ENCODE results near the gene SAP30BP. TPM values are rescaled to one million over a fixed set of nuclear protein-coding genes. Genes with fewer than 3 reads are reported as not detected.
A peak's percentile ranks its signal among the peaks of the same experiment; 100 is the strongest.

The SAP30BP gene
- total RNA-seq, 1 donor from 2014 or later = 65.4 TPM

- DNase-seq (ENCODE audit: low spot score) = no peak
Observed at GRCh38 chr17:75738218-75738802, 71.2 kb downstream of the SAP30BP start.

- no peak for DNase-seq (ENCODE audit: low spot score)
Observed at GRCh38 chr17:75739174-75739573, 72.0 kb downstream of the SAP30BP start.

- DNase-seq (ENCODE audit: low spot score) = no peak
Observed at GRCh38 chr17:75739801-75740200, 72.7 kb downstream of the SAP30BP start.

GRCh38 chr17:75740215-75740614, 73.1 kb downstream of the SAP30BP start:
- DNase-seq (ENCODE audit: low spot score) = no peak

GRCh38 chr17:75740631-75741077, 73.5 kb downstream of the SAP30BP start:
- no peak for DNase-seq (ENCODE audit: low spot score)

GRCh38 chr17:75742337-75742736, 75.2 kb downstream of the SAP30BP start:
- no peak for DNase-seq (ENCODE audit: low spot score)

- DNase-seq (ENCODE audit: low spot score) = no peak
Observed at GRCh38 chr17:75743625-75744206, 76.6 kb downstream of the SAP30BP start.

- no peak for DNase-seq (ENCODE audit: low spot score)
Observed at GRCh38 chr17:75748706-75749105, 81.6 kb downstream of the SAP30BP start.

GRCh38 chr17:75749545-75750389, 82.6 kb downstream of the SAP30BP start:
- DNase-seq (ENCODE audit: low spot score) = peak; percentile 85

- no peak for DNase-seq (ENCODE audit: low spot score)
Observed at GRCh38 chr17:75750661-75751423, 83.7 kb downstream of the SAP30BP start.

GRCh38 chr17:75751676-75752404, 84.7 kb downstream of the SAP30BP start:
- DNase-seq (ENCODE audit: low spot score) = no peak

- DNase-seq (ENCODE audit: low spot score) = no peak
Observed at GRCh38 chr17:75752405-75752709, 85.2 kb downstream of the SAP30BP start.

- DNase-seq (ENCODE audit: low spot score) = no peak
Observed at GRCh38 chr17:75752802-75753513, 85.8 kb downstream of the SAP30BP start.

GRCh38 chr17:75753514-75754377, 86.6 kb downstream of the SAP30BP start:
- DNase-seq (ENCODE audit: low spot score) = peak; percentile 54

- DNase-seq (ENCODE audit: low spot score) = no peak
Observed at GRCh38 chr17:75754378-75755204, 87.5 kb downstream of the SAP30BP start.

GRCh38 chr17:75755205-75755901, 88.2 kb downstream of the SAP30BP start:
- DNase-seq (ENCODE audit: low spot score) = no peak

GRCh38 chr17:75755990-75756389, 88.9 kb downstream of the SAP30BP start:
- DNase-seq (ENCODE audit: low spot score) = no peak

- no peak for DNase-seq (ENCODE audit: low spot score)
Observed at GRCh38 chr17:75756451-75757085, 89.4 kb downstream of the SAP30BP start.
